GM12878 (cell line): ENCODE data around the gene POGLUT3. TPM values are rescaled to one million over a fixed set of nuclear protein-coding genes. Genes with fewer than 3 reads are reported as not detected.

Experiments used
- ATAC-seq: fragments of 200-7000 bp; cut with Tn5 transposase; 3 replicates; pipeline ENCODE4 v1.9.1; 2020; ENCODE audit warnings: mild to moderate bottlenecking, moderate library complexity
- BruUV-seq: library from RNA; stranded (reverse); fragments of 400-500 nt; replicated peaks from 2 replicates; lab custom pipeline; 2021; lab: Mats Ljungman, UMichigan
- CTCF ChIA-PET: fragments of 300-600 bp; sonication (Branson Sonifier 250); formaldehyde crosslinking; extraction: SDS; loops from one replicate; lab custom pipeline; 2021; ENCODE audit warnings: inconsistent platforms; lab: Yijun Ruan, JAX
- POLR2A ChIA-PET: fragments of 350-600 bp; formaldehyde crosslinking; extraction: SDS; loops from one replicate; lab custom pipeline; 2021; ENCODE audit warnings: inconsistent platforms; lab: Charles Lee
- RAD21 ChIA-PET: fragments of 300-600 bp; sonication (Branson Sonifier 250); formaldehyde crosslinking; loops from one replicate; lab custom pipeline; 2023; ENCODE audit warnings: antibody characterized with exemption; ENCODE audit not compliant: unreplicated experiment; lab: Charles Lee
- SMC1A ChIA-PET: fragments of 300-600 bp; sonication (Branson Sonifier 250); formaldehyde crosslinking; loops from one replicate; lab custom pipeline; 2023; ENCODE audit not compliant: unreplicated experiment, uncharacterized antibody; lab: Charles Lee
- DNase-seq: peaks from one replicate; pipeline ENCODE4 v3.0.0-alpha.2; 2011; ENCODE audit warnings: low read depth, low spot score
- FAIRE-seq: peaks from 3 replicates; lab custom pipeline; 2011; peaks lifted over from hg19 to GRCh38; lab: Jason Lieb, UNC
- H2AFZ ChIP-seq: 2 replicates; pipeline ENCODE4 v1.6.0; 2011; ENCODE audit warnings: low read depth, low read length, control low read depth; ENCODE audit not compliant: control insufficient read depth
- H3K27ac ChIP-seq: 2 replicates; pipeline ENCODE4 v1.5.1; 2011; ENCODE audit warnings: control low read depth; ENCODE audit not compliant: control insufficient read depth, insufficient read depth
- H3K27me3 ChIP-seq, 2 experiments: replicated peaks in 1 of 2; 2 replicates each; pipeline versions ENCODE4 v1.6.0 to v1.6.1; 2011; ENCODE audit warnings: low read length in 1 of 2; ENCODE audit not compliant: control insufficient read depth in 2 of 2, insufficient read depth in 2 of 2
- H3K36me3 ChIP-seq, 2 experiments: 2 replicates each; pipeline ENCODE4 v1.5.1; 2011; ENCODE audit warnings: low read length in 1 of 2; ENCODE audit not compliant: control insufficient read depth in 2 of 2, insufficient read depth in 2 of 2
- H3K4me1 ChIP-seq: 2 replicates; pipeline ENCODE4 v1.6.1; 2011; ENCODE audit warnings: mild to moderate bottlenecking, low read length, moderate library complexity, mixed read lengths; ENCODE audit not compliant: control insufficient read depth, insufficient read depth
- H3K4me2 ChIP-seq: 2 replicates; pipeline ENCODE4 v1.6.0; 2011; ENCODE audit warnings: control low read depth; ENCODE audit not compliant: control insufficient read depth, insufficient read depth
- H3K4me3 ChIP-seq: fragments of 200-600 bp; sonication (generic); 2 replicates; pipeline ENCODE4 v1.5.1; 2016
- H3K79me2 ChIP-seq: 2 replicates; pipeline ENCODE4 v1.6.0; 2011; ENCODE audit warnings: low read length; ENCODE audit not compliant: control insufficient read depth, insufficient read depth
- H3K9ac ChIP-seq: 2 replicates; pipeline ENCODE4 v1.8.0; 2011; ENCODE audit warnings: low read length, control low read depth, mixed read lengths; ENCODE audit not compliant: control insufficient read depth, insufficient read depth
- H3K9me3 ChIP-seq: replicated peaks from 3 replicates; pipeline ENCODE4 v1.5.1; 2011; ENCODE audit warnings: mild to moderate bottlenecking, low read length; ENCODE audit not compliant: control insufficient read depth, insufficient read depth
- H4K20me1 ChIP-seq: 2 replicates; pipeline ENCODE4 v1.6.0; 2011; ENCODE audit not compliant: control insufficient read depth, insufficient read depth
- ASH2L ChIP-seq: fragments of 300-600, 200-600 bp; sonication (generic); IDR thresholded peaks from 2 replicates; pipeline ENCODE4 v1.6.1; 2017; ENCODE audit warnings: low read depth, mild to moderate bottlenecking, borderline replicate concordance
- ATF7 ChIP-seq: fragments of 450-650 bp; IDR thresholded peaks from 2 replicates; pipeline ENCODE4 v1.6.1; 2016; ENCODE audit warnings: low read depth, mild to moderate bottlenecking
- BMI1 ChIP-seq: fragments of 450-650 bp; IDR thresholded peaks from 2 replicates; pipeline ENCODE4 v1.6.1; 2016; ENCODE audit warnings: mild to moderate bottlenecking, moderate library complexity, borderline replicate concordance
- CHD1 ChIP-seq: IDR thresholded peaks from 2 replicates; pipeline ENCODE4 v1.6.1; 2012; ENCODE audit warnings: low read depth, low read length, improper control_type of control experiment
- IRF4 ChIP-seq: IDR thresholded peaks from 2 replicates; pipeline ENCODE4 v1.6.1; 2011; ENCODE audit warnings: low read depth, low read length
- JUNB ChIP-seq: IDR thresholded peaks from 2 replicates; pipeline ENCODE4 v1.6.1; 2016; ENCODE audit warnings: antibody characterized with exemption, mild to moderate bottlenecking
- MXI1 ChIP-seq: fragments of 150-350 bp; IDR thresholded peaks from 2 replicates; pipeline ENCODE4 v1.6.1; 2011; ENCODE audit warnings: low read depth, mild to moderate bottlenecking, inconsistent platforms, low read length, improper control_type of control experiment
- NFYA ChIP-seq: IDR thresholded peaks from 2 replicates; pipeline ENCODE4 v1.6.1; 2011; ENCODE audit warnings: low read depth, mild to moderate bottlenecking, low read length, improper control_type of control experiment, borderline replicate concordance
- SIN3A ChIP-seq: IDR thresholded peaks from 2 replicates; pipeline ENCODE4 v1.6.1; 2012; ENCODE audit warnings: low read depth, low read length, improper control_type of control experiment
- SPI1 ChIP-seq: IDR thresholded peaks from 2 replicates; pipeline ENCODE4 v1.6.1; 2011; ENCODE audit warnings: low read depth, mild to moderate bottlenecking, low read length, moderate library complexity, borderline replicate concordance; ENCODE audit not compliant: insufficient read depth
- WRNIP1 ChIP-seq: IDR thresholded peaks from 2 replicates; pipeline ENCODE4 v1.6.1; 2011; ENCODE audit warnings: low read depth, low read length, improper control_type of control experiment, borderline replicate concordance
- ZNF274 ChIP-seq: IDR thresholded peaks from one replicate; pipeline ENCODE4 v1.8.0; 2011; ENCODE audit not compliant: insufficient read length, insufficient read depth
- WGBS: methylation state at CpG from one replicate; pipeline ENCODE4 v1.1.6; 2016; ENCODE audit warnings: low lambda C conversion rate; ENCODE audit not compliant: insufficient replicate concordance, insufficient coverage; ENCODE audit errors: missing lambda C conversion rate; 5-methylcytosine and 5-hydroxymethylcytosine counted together
- in situ Hi-C: fragments of 300-500 bp; cut with MboI; formaldehyde crosslinking; loops from 9 replicates; pipeline ENCODE4 v1.14.3; 2018; ENCODE audit warnings: mixed read lengths
- intact Hi-C: fragments of 100-400 bp; cut with micrococcal nuclease; formaldehyde crosslinking; loops from one replicate; pipeline ENCODE4 v1.14.2; 2022; ENCODE audit not compliant: unreplicated experiment
- polyA plus RNA-seq, 11 experiments: library from polyadenylated mRNA; depleted of rRNA in 4 of 11; unstranded in 6 of 11; stranded (reverse) in 5 of 11; fragments of >200 nt; fragmentation: Nextera tagmentation in 4 of 11; fragmentation: Illumina TruSeq in 1 of 11; extraction: Ambion mirVana in 4 of 11; extraction: Trizol in 1 of 11; gene quantifications; 1 replicate in 1 of 11; 2 replicates in 10 of 11; pipeline versions ENCODE4 v1.2.1 to v1.2.3, GENCODE V29; 2011 to 2016; ENCODE audit warnings: inconsistent platforms in 2 of 11, missing spikeins in 2 of 11, low read depth in 1 of 11
- total RNA-seq, 4 experiments: library from RNA; depleted of rRNA in 3 of 4; stranded (reverse); fragments of >200 nt in 3 of 4; fragmentation: Illumina TruSeq in 1 of 4; extraction: Trizol in 1 of 4; gene quantifications; 2 replicates each; pipeline versions ENCODE4 v1.2.1 to v1.2.3, GENCODE V29; 2013 to 2021
- TF ChIP-seq, protein P1 (sequence below): IDR thresholded peaks from 2 replicates; pipeline ENCODE4 v1.6.1; 2011; ENCODE audit warnings: low read depth, mild to moderate bottlenecking, low read length, moderate library complexity, borderline replicate concordance; ENCODE audit errors: extremely low read depth
- TF ChIP-seq, protein P2 (sequence below): IDR thresholded peaks from 2 replicates; pipeline ENCODE4 v1.6.1; 2011; ENCODE audit warnings: borderline replicate concordance, low read depth, mild to moderate bottlenecking, moderate library complexity, low read length; ENCODE audit not compliant: insufficient read depth, poor library complexity, severe bottlenecking
- TF ChIP-seq, protein P3 (sequence below): fragments of 450-650 bp; IDR thresholded peaks from 2 replicates; pipeline ENCODE4 v1.6.1; 2017; ENCODE audit warnings: mild to moderate bottlenecking, moderate library complexity

POGLUT3 gene
- total and polyA plus RNA-seq, 10 of the 15 experiments (the other 5 are each of a cell fraction or from before 2014, with no cell fraction given): 3.7 to 21.5 (median 12.9) TPM

DNA sequence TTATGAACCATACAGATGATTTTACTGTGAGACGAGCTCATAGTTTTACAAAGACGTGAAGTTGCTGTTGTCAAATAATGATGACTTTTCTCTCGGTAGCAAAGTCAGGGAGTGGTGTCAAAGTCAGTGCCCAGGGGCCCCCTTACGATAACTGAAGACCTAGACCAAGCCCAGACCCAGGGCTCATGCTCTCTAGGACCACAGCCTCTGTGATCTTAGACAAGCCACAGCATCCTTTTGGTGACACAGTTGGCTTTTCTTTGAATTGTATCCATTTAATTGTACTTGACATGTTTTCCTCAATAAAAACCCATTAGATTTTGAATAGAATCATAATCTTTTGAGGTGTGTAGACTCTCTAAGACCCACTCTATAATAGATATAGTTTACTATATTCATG is 17.9 kb upstream of the POGLUT3 start (continued):
- TF ChIP-seq WRNIP1 (no peak), SIN3A (no peak), BMI1 (no peak)

DNA sequence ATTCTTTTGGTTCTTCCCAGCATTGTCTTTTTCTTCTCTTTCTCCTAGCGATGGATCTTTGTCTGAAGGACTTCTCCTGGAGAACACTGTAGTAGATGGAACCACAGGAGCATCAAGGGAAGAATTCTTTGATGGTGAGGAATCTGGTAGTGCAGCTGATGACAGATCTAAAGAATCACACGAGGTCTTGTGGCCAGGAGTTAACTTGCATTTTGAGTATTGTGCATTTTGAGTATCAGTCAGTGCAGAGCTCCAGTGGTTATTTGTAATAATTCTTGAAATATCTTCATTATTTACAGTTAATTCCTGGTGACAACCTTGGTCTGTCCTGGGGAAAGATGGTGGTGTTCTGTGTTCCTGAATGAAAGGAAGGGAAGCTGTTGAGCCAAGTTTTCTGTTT is 14.5 kb upstream of the POGLUT3 start:
- no peak overlapping the region for H3K4me3 ChIP-seq
- no peaks in the 10 kb centered on the region for H4K20me1 ChIP-seq
- no peak overlapping the region for H2AFZ ChIP-seq
- no peak overlapping the region for H3K27ac ChIP-seq
- no peaks in the 10 kb centered on the region for H3K4me1 ChIP-seq
- 44% methylated on average over 2 of the region's 2 CpGs for WGBS
- TF ChIP-seq ZNF274 (no peak), NFYA (no peak), MXI1 (no peak), ATF7 (no peak), JUNB (no peak), ASH2L (no peak), SPI1 (no peak), IRF4 (no peak), CHD1 (no peak)
- TF ChIP-seq, protein P1, sequence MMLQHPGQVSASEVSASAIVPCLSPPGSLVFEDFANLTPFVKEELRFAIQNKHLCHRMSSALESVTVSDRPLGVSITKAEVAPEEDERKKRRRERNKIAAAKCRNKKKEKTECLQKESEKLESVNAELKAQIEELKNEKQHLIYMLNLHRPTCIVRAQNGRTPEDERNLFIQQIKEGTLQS: no peak
- TF ChIP-seq, protein P2, sequence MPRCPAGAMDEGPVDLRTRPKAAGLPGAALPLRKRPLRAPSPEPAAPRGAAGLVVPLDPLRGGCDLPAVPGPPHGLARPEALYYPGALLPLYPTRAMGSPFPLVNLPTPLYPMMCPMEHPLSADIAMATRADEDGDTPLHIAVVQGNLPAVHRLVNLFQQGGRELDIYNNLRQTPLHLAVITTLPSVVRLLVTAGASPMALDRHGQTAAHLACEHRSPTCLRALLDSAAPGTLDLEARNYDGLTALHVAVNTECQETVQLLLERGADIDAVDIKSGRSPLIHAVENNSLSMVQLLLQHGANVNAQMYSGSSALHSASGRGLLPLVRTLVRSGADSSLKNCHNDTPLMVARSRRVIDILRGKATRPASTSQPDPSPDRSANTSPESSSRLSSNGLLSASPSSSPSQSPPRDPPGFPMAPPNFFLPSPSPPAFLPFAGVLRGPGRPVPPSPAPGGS: no peak
- TF ChIP-seq, protein P3, sequence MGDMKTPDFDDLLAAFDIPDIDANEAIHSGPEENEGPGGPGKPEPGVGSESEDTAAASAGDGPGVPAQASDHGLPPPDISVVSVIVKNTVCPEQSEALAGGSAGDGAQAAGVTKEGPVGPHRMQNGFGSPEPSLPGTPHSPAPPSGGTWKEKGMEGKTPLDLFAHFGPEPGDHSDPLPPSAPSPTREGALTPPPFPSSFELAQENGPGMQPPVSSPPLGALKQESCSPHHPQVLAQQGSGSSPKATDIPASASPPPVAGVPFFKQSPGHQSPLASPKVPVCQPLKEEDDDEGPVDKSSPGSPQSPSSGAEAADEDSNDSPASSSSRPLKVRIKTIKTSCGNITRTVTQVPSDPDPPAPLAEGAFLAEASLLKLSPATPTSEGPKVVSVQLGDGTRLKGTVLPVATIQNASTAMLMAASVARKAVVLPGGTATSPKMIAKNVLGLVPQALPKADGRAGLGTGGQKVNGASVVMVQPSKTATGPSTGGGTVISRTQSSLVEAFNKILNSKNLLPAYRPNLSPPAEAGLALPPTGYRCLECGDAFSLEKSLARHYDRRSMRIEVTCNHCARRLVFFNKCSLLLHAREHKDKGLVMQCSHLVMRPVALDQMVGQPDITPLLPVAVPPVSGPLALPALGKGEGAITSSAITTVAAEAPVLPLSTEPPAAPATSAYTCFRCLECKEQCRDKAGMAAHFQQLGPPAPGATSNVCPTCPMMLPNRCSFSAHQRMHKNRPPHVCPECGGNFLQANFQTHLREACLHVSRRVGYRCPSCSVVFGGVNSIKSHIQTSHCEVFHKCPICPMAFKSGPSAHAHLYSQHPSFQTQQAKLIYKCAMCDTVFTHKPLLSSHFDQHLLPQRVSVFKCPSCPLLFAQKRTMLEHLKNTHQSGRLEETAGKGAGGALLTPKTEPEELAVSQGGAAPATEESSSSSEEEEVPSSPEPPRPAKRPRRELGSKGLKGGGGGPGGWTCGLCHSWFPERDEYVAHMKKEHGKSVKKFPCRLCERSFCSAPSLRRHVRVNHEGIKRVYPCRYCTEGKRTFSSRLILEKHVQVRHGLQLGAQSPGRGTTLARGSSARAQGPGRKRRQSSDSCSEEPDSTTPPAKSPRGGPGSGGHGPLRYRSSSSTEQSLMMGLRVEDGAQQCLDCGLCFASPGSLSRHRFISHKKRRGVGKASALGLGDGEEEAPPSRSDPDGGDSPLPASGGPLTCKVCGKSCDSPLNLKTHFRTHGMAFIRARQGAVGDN: no peak
- FAIRE-seq: no peak
- no peak overlapping the region for H3K9ac ChIP-seq
- intact Hi-C loops: no loop called here
- no peak overlapping the region for H3K4me2 ChIP-seq
- peaks cover 0 to 6% of the 10 kb centered on the region in 2 experiments; a peak in 1 of 4 replicates for H3K36me3 ChIP-seq
- SMC1A ChIA-PET: no interaction called here
- RAD21 ChIA-PET: no interaction called here
- CTCF ChIA-PET: no interaction called here
- peaks cover 4% of the 10 kb centered on the region; the same call in 2 of the 3 replicates for H3K9me3 ChIP-seq
- H3K79me2 ChIP-seq: no peaks in the 10 kb centered on the region
- no TSS peak for BruUV-seq
- H3K27me3 ChIP-seq: no peaks in the 10 kb centered on the region
- no peak for ATAC-seq
- POLR2A ChIA-PET: interaction anchor here (0.5 kb wide), 1 partner anchor 218 kb away, joined by 4 read pairs; no protein-coding TSS in a partner anchor
- DNase-seq: no peak
- in situ Hi-C loops: no loop called here
